Activated CD8-positive, alpha-beta T cell treated with anti-CD3 and anti-CD28 coated beads for 36 hours (primary cell): ENCODE data around the gene PEF1. TPM values are rescaled to one million over a fixed set of nuclear protein-coding genes. Genes with fewer than 3 reads are reported as not detected.

Experiments
- ATAC-seq: fragments of 200-7000 bp; cut with Tn5 transposase; one replicate; pipeline ENCODE4 v1.10.0; 2021; ENCODE audit warnings: mild to moderate bottlenecking, moderate library complexity
- CTCF ChIA-PET: fragments of 350-600 bp; sonication (Branson Sonifier 250); formaldehyde crosslinking; loops from one replicate; lab custom pipeline; 2021; ENCODE audit warnings: antibody characterized with exemption; lab: Charles Lee
- POLR2A ChIA-PET: fragments of 350-600 bp; sonication (Branson Sonifier 250); formaldehyde crosslinking; loops from one replicate; lab custom pipeline; 2021; ENCODE audit warnings: antibody characterized with exemption; lab: Charles Lee
- DNase-seq: peaks from one replicate; pipeline ENCODE4 v3.0.0-alpha.2; 2020
- H3K27ac Mint-ChIP-seq: one replicate; pipeline ENCODE4 v1.8.0; 2021; ENCODE audit warnings: mild to moderate bottlenecking, mixed read lengths
- H3K27me3 Mint-ChIP-seq: one replicate; pipeline ENCODE4 v1.8.0; 2021; ENCODE audit warnings: mixed read lengths
- H3K36me3 Mint-ChIP-seq: one replicate; pipeline ENCODE4 v1.8.0; 2021; ENCODE audit warnings: low read depth, mixed read lengths
- H3K4me1 Mint-ChIP-seq: one replicate; pipeline ENCODE4 v1.8.0; 2021; ENCODE audit warnings: low read depth, mixed read lengths
- H3K4me3 Mint-ChIP-seq: one replicate; pipeline ENCODE4 v1.8.0; 2021; ENCODE audit warnings: mild to moderate bottlenecking, moderate library complexity, mixed read lengths
- H3K9me3 Mint-ChIP-seq: one replicate; pipeline ENCODE4 v1.8.0; 2021; ENCODE audit warnings: mixed read lengths
- CTCF ChIP-seq: fragments of 200-600 bp; IDR thresholded peaks from one replicate; pipeline ENCODE4 v1.8.0; 2022; ENCODE audit warnings: antibody characterized with exemption, mild to moderate bottlenecking
- intact Hi-C: fragments of 100-400 bp; cut with micrococcal nuclease; formaldehyde crosslinking; loops from one replicate; pipeline ENCODE4 v1.10.0; 2022
- total RNA-seq, 2 experiments: library from RNA; stranded (reverse); gene quantifications; one replicate each; pipeline ENCODE4 v1.2.3, GENCODE V29; 2021

Gene PEF1
- total RNA-seq, 2 experiments from 2014 or later = 58.1 to 61.9 TPM

GRCh38 chr1:31673433-31673832, 28.8 kb upstream of the PEF1 start:
- CTCF ChIA-PET = no interaction called here
- Mint-ChIP-seq H3K27me3 (peaks cover 12% of the 10 kb centered on the region), H3K36me3 (no peaks in the 10 kb centered on the region), H3K27ac (no peak overlapping the region), H3K4me1 (peaks cover 10% of the 10 kb centered on the region), H3K4me3 (no peak overlapping the region), H3K9me3 (no peaks in the 10 kb centered on the region)
- ATAC-seq (no peak), DNase-seq (no peak)
- no peak for TF ChIP-seq CTCF
- POLR2A ChIA-PET = no interaction called here
- intact Hi-C loops = no loop called here

- Mint-ChIP-seq H3K4me3 (no peak overlapping the region), H3K27ac (no peak overlapping the region), H3K9me3 (no peaks in the 10 kb centered on the region), H3K27me3 (peaks cover 12% of the 10 kb centered on the region), H3K36me3 (no peaks in the 10 kb centered on the region), H3K4me1 (peaks cover 10% of the 10 kb centered on the region)
- intact Hi-C loops = no loop called here
- DNase-seq (no peak), ATAC-seq (no peak)
- POLR2A ChIA-PET = no interaction called here
- no peak for TF ChIP-seq CTCF
- CTCF ChIA-PET = no interaction called here
These were observed 28.3 kb upstream of the PEF1 start for GRCh38 chr1:31672986-31673385.

GRCh38 chr1:31671561-31672201, 27.0 kb upstream of the PEF1 start:
- Mint-ChIP-seq H3K9me3 (no peaks in the 10 kb centered on the region), H3K36me3 (no peaks in the 10 kb centered on the region), H3K4me1 (peaks cover 10% of the 10 kb centered on the region), H3K4me3 (no peak overlapping the region), H3K27me3 (peaks cover 12% of the 10 kb centered on the region), H3K27ac (no peak overlapping the region)
- intact Hi-C loops = no loop called here
- DNase-seq (no peak), ATAC-seq (no peak)
- no peak for TF ChIP-seq CTCF
- ChIA-PET CTCF (interaction anchor here (0.8 to 2.3 kb wide), 4 partner anchors 33 to 454 kb away, joined by 3 to 12 read pairs (median 8); no protein-coding TSS in a partner anchor), POLR2A (no interaction called here)

- Mint-ChIP-seq H3K4me3 (no peak overlapping the region), H3K27ac (no peak overlapping the region), H3K9me3 (no peaks in the 10 kb centered on the region), H3K4me1 (peaks cover 10% of the 10 kb centered on the region), H3K27me3 (peaks cover 12% of the 10 kb centered on the region), H3K36me3 (no peaks in the 10 kb centered on the region)
- ChIA-PET CTCF (interaction anchor here (1.0 to 2.3 kb wide), 6 partner anchors 20 to 118 kb away, joined by 3 to 12 read pairs (median 4); partner anchors contain the start of gene PEF1), POLR2A (no interaction called here)
- ATAC-seq (no peak), DNase-seq (no peak)
- intact Hi-C loops = no loop called here
- TF ChIP-seq CTCF = no peak
These were observed 26.5 kb upstream of the PEF1 start for GRCh38 chr1:31671147-31671546.

GRCh38 chr1:31670593-31670964, 25.9 kb upstream of the PEF1 start:
- Mint-ChIP-seq H3K4me1 (peaks cover 10% of the 10 kb centered on the region), H3K27ac (no peak overlapping the region), H3K36me3 (no peaks in the 10 kb centered on the region), H3K4me3 (peak overlapping the region; percentile 38), H3K9me3 (no peaks in the 10 kb centered on the region), H3K27me3 (peaks cover 12% of the 10 kb centered on the region)
- intact Hi-C loops = no loop called here
- ChIA-PET CTCF (interaction anchor here (0.8 to 2.3 kb wide), 10 partner anchors 20 to 122 kb away, joined by 3 to 12 read pairs (median 4); partner anchors contain the start of gene PEF1), POLR2A (interaction anchor here (0.9 kb wide), 1 partner anchor 28 kb away, joined by 4 read pairs; no protein-coding TSS in a partner anchor)
- ATAC-seq = no peak
- DNase-seq = no peak
- no peak for TF ChIP-seq CTCF
